IMR-90 (cell line): ENCODE results near the gene PTPRQ. TPM values are rescaled to one million over a fixed set of nuclear protein-coding genes. Genes with fewer than 3 reads are reported as not detected.

Experiments
- ATAC-seq: fragments of 200-7000 bp; cut with Tn5 transposase; 2 replicates; pipeline ENCODE4 v1.9.1; 2020; ENCODE audit warnings: low read depth, mild to moderate bottlenecking, moderate library complexity
- BruUV-seq: library from RNA; stranded (reverse); fragments of 400-500 nt; replicated peaks from 2 replicates; lab custom pipeline; 2021; lab: Mats Ljungman, UMichigan
- CTCF ChIA-PET: fragments of 300-600 bp; formaldehyde crosslinking; extraction: SDS; loops from one replicate; lab custom pipeline; 2021; ENCODE audit warnings: antibody characterized with exemption; lab: Yijun Ruan, JAX
- POLR2A ChIA-PET: fragments of 300-600 bp; sonication (Branson Sonifier 250); formaldehyde crosslinking; loops from one replicate; lab custom pipeline; 2022; ENCODE audit warnings: antibody characterized with exemption; ENCODE audit not compliant: unreplicated experiment; lab: Charles Lee
- DNase-seq: peaks from one replicate; pipeline ENCODE4 v3.0.0; 2013
- H2AFZ ChIP-seq: replicated peaks from 2 replicates; pipeline ENCODE3; 2013; ENCODE audit warnings: low read length, mild to moderate bottlenecking; ENCODE audit not compliant: poor library complexity
- H2AK5ac ChIP-seq: 2 replicates; pipeline ENCODE4 v1.6.1; 2013; ENCODE audit warnings: low read depth, low read length, inconsistent platforms
- H2AK9ac ChIP-seq: replicated peaks from 2 replicates; pipeline ENCODE3; 2013; ENCODE audit warnings: mild to moderate bottlenecking, low read depth, low read length, moderate library complexity; ENCODE audit not compliant: poor library complexity
- H2BK120ac ChIP-seq: 2 replicates; pipeline ENCODE4 v1.6.1; 2013; ENCODE audit warnings: low read depth, low read length, inconsistent platforms
- H2BK15ac ChIP-seq: 3 replicates; pipeline ENCODE4 v1.6.1; 2013; ENCODE audit warnings: low read depth, low read length, inconsistent platforms
- H2BK20ac ChIP-seq: 2 replicates; pipeline ENCODE4 v1.6.1; 2013; ENCODE audit warnings: low read depth, mild to moderate bottlenecking, inconsistent platforms, low read length, moderate library complexity
- H2BK5ac ChIP-seq: 2 replicates; pipeline ENCODE4 v1.6.1; 2013; ENCODE audit warnings: mild to moderate bottlenecking, low read depth, low read length, inconsistent platforms; ENCODE audit not compliant: poor library complexity, severe bottlenecking
- H3K14ac ChIP-seq: replicated peaks from 2 replicates; pipeline ENCODE4 v1.6.1; 2013; ENCODE audit warnings: low read depth, low read length, inconsistent platforms
- H3K18ac ChIP-seq: 2 replicates; pipeline ENCODE4 v1.6.1; 2013; ENCODE audit warnings: low read depth, low read length, control low read depth
- H3K23ac ChIP-seq: 2 replicates; pipeline ENCODE4 v1.6.1; 2013; ENCODE audit warnings: low read depth, low read length, inconsistent platforms
- H3K27ac ChIP-seq: 2 replicates; pipeline ENCODE4 v1.5.1; 2013; ENCODE audit warnings: mild to moderate bottlenecking, control low read depth, low read length; ENCODE audit not compliant: insufficient read depth
- H3K27me3 ChIP-seq: 2 replicates; pipeline ENCODE4 v1.6.1; 2013; ENCODE audit warnings: low read length; ENCODE audit not compliant: control insufficient read depth, insufficient read depth
- H3K36me3 ChIP-seq: 2 replicates; pipeline ENCODE4 v1.6.1; 2013; ENCODE audit warnings: low read length, mixed read lengths; ENCODE audit not compliant: control insufficient read depth, insufficient read depth
- H3K4ac ChIP-seq: 2 replicates; pipeline ENCODE4 v1.6.1; 2013; ENCODE audit warnings: low read depth, low read length, inconsistent platforms
- H3K4me1 ChIP-seq: 2 replicates; pipeline ENCODE4 v1.6.1; 2013; ENCODE audit warnings: low read length, mixed read lengths; ENCODE audit not compliant: control insufficient read depth, insufficient read depth
- H3K4me2 ChIP-seq: 2 replicates; pipeline ENCODE4 v1.6.1; 2013; ENCODE audit warnings: low read depth, mild to moderate bottlenecking, control low read depth, low read length, moderate library complexity
- H3K4me3 ChIP-seq: 2 replicates; pipeline ENCODE4 v1.5.1; 2013; ENCODE audit warnings: low read depth, mild to moderate bottlenecking, control low read depth, low read length, moderate library complexity; ENCODE audit not compliant: insufficient read depth
- H3K56ac ChIP-seq: 2 replicates; pipeline ENCODE4 v1.6.1; 2013; ENCODE audit warnings: low read length, inconsistent platforms; ENCODE audit not compliant: insufficient read depth; ENCODE audit errors: extremely low read depth
- H3K79me1 ChIP-seq, 2 experiments: 2 replicates each; pipeline ENCODE4 v1.6.1; 2013; ENCODE audit warnings: low read length in 2 of 2, inconsistent platforms in 1 of 2, low read depth in 1 of 2
- H3K9ac ChIP-seq: 2 replicates; pipeline ENCODE4 v1.6.1; 2013; ENCODE audit warnings: low read depth, low read length, control low read depth
- H3K9me1 ChIP-seq: 2 replicates; pipeline ENCODE4 v1.6.1; 2013; ENCODE audit warnings: low read length, inconsistent platforms; ENCODE audit not compliant: insufficient read depth
- H3K9me3 ChIP-seq: 2 replicates; pipeline ENCODE4 v1.6.1; 2013; ENCODE audit warnings: low read length; ENCODE audit not compliant: control insufficient read depth, insufficient read depth
- H4K20me1 ChIP-seq: 2 replicates; pipeline ENCODE4 v1.6.1; 2013; ENCODE audit warnings: low read length, inconsistent platforms; ENCODE audit not compliant: insufficient read depth
- H4K5ac ChIP-seq: 2 replicates; pipeline ENCODE4 v1.6.1; 2013; ENCODE audit warnings: mild to moderate bottlenecking, low read depth, low read length, control low read depth
- H4K8ac ChIP-seq, 2 experiments: 2 replicates each; pipeline ENCODE4 v1.6.1; 2013; ENCODE audit warnings: low read depth in 2 of 2, low read length in 2 of 2, control low read depth in 1 of 2, inconsistent platforms in 1 of 2
- H4K91ac ChIP-seq: 2 replicates; pipeline ENCODE4 v1.6.1; 2013; ENCODE audit warnings: low read depth, low read length, inconsistent platforms; ENCODE audit not compliant: insufficient read depth
- FOS ChIP-seq: fragments of 150-350 bp; IDR thresholded peaks from 2 replicates; pipeline ENCODE4 v1.6.1; 2016; ENCODE audit warnings: low read depth, low read length
- MAZ ChIP-seq: IDR thresholded peaks from 2 replicates; pipeline ENCODE4 v1.6.1; 2012; ENCODE audit warnings: low read depth, mild to moderate bottlenecking, low read length, improper control_type of control experiment, moderate library complexity, borderline replicate concordance
- WGBS, 2 experiments: methylation state at CpG; one replicate each; pipeline versions ENCODE4 v1.1.5 to v1.1.7; 2013; ENCODE audit warnings: missing lambda C conversion rate in 2 of 2; ENCODE audit not compliant: insufficient read length in 1 of 2; ENCODE audit errors: extremely low coverage in 2 of 2; 5-methylcytosine and 5-hydroxymethylcytosine counted together
- dilution Hi-C: fragments of 300-500 bp; cut with HindIII; formaldehyde crosslinking; loops from one replicate; pipeline ENCODE4 v1.14.3; 2018; ENCODE audit warnings: low sequenced_read_pairs; ENCODE audit not compliant: unreplicated experiment
- in situ Hi-C: fragments of 300-500 bp; cut with MboI; formaldehyde crosslinking; loops from 3 replicates; pipeline ENCODE4 v1.14.3; 2019; ENCODE audit warnings: low sequenced_read_pairs, inconsistent platforms, mixed read lengths
- intact Hi-C: fragments of 100-400 bp; cut with micrococcal nuclease; formaldehyde crosslinking; loops from 2 replicates; pipeline ENCODE4 v1.10.0; 2022
- polyA plus RNA-seq, 3 experiments: library from polyadenylated mRNA; depleted of rRNA; stranded (reverse); fragments of >200 nt; gene quantifications; 2 replicates each; pipeline ENCODE4 v1.2.3, GENCODE V29; 2012; ENCODE audit warnings: low replicate concordance in 1 of 3
- total RNA-seq: library from RNA; depleted of rRNA; stranded (reverse); fragments of >200 nt; gene quantifications from 2 replicates; pipeline ENCODE4 v1.2.3, GENCODE V29; 2012

Gene PTPRQ
- total and polyA plus RNA-seq, 2 of the 4 experiments (the other 2 are of a cell fraction): 0.96 to 1.4 TPM

DNA sequence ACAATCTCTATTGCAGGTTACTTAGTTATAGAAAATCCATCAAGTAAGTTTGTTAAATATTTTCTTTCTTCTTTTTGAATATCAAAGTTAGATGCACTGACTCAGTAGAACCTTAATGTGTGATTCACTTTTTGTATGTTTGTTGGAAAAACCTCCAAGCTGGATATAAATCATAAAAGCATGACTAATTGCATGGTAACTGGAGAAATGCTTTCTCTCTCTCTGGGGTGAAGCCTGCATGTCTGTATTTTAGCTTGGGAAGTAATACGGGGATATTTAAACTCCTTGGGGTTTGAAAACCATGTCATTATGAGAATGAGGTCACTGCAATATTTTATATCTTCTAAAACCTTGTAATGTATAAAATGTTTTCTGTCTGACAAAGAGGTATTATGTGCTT is 204.8 kb downstream of the PTPRQ start:
- peak; percentile 80 for ATAC-seq
- WGBS, 2 experiments: no CpG with 5 or more reads among the region's 1 CpG

More for the DNA sequence above, 204.8 kb downstream of the PTPRQ start:
- H3K18ac ChIP-seq: no peak overlapping the region
- no peaks in the 10 kb centered on the region for H4K20me1 ChIP-seq
- H2BK20ac ChIP-seq: no peak overlapping the region
- H3K56ac ChIP-seq: no peak overlapping the region
- TF ChIP-seq FOS (peak; percentile 53; the same call in 1 of the 2 replicates), MAZ (no peak)
- no peaks in the 10 kb centered on the region for H3K9me3 ChIP-seq
- H3K4ac ChIP-seq: no peak overlapping the region
- CTCF ChIA-PET: interaction anchor here (0.7 kb wide), 1 partner anchor 17 kb away, joined by 3 read pairs; no protein-coding TSS in a partner anchor
- H3K9me1 ChIP-seq: no peaks in the 10 kb centered on the region
- no peak overlapping the region for H2AK9ac ChIP-seq
- BruUV-seq: no TSS peak
- no peaks in the 10 kb centered on the region for H3K27me3 ChIP-seq
- H3K36me3 ChIP-seq: no peaks in the 10 kb centered on the region
- H2AFZ ChIP-seq: no peak overlapping the region
- H2AK5ac ChIP-seq: no peak overlapping the region
- H2BK120ac ChIP-seq: no peak overlapping the region
- dilution Hi-C loops (no loop called here), intact Hi-C loops (no loop called here), in situ Hi-C loops (no loop called here)
- no peak overlapping the region for H3K9ac ChIP-seq
- no peaks in the 10 kb centered on the region for H3K79me1 ChIP-seq
- POLR2A ChIA-PET: no interaction called here
- no peak overlapping the region for H3K14ac ChIP-seq
- no peak overlapping the region for H4K5ac ChIP-seq
- no peak overlapping the region for H3K4me2 ChIP-seq
- peaks cover 3% of the 10 kb centered on the region; the same call in 1 of the 2 replicates for H3K4me1 ChIP-seq
- no peak overlapping the region for H3K27ac ChIP-seq
- DNase-seq: peak; percentile 88
- no peak overlapping the region for H2BK5ac ChIP-seq
- H3K23ac ChIP-seq: no peak overlapping the region
- no peak overlapping the region for H3K4me3 ChIP-seq
- H4K91ac ChIP-seq: no peak overlapping the region
- no peak overlapping the region for H2BK15ac ChIP-seq
- no peak overlapping the region for H4K8ac ChIP-seq
